Neural crest cell (in vitro differentiated cells): Measurements from ENCODE around the gene RASAL2. TPM values are rescaled to one million over a fixed set of nuclear protein-coding genes. Genes with fewer than 3 reads are reported as not detected.

Source experiments
- DNase-seq: peaks from one replicate; pipeline ENCODE4 v3.0.0; 2021; ENCODE audit warnings: low read depth, mixed read lengths, low spot score
- H3K27ac Mint-ChIP-seq: one replicate; pipeline ENCODE4 v1.8.0; 2021; ENCODE audit warnings: mild to moderate bottlenecking, mixed read lengths; ENCODE audit not compliant: unreplicated experiment
- H3K27me3 Mint-ChIP-seq: 2 replicates; pipeline ENCODE4 v1.8.0; 2021; ENCODE audit warnings: low read depth, mild to moderate bottlenecking, mixed read lengths
- H3K36me3 Mint-ChIP-seq: 2 replicates; pipeline ENCODE4 v1.8.0; 2021; ENCODE audit warnings: low read depth, mild to moderate bottlenecking, mixed read lengths
- H3K4me1 Mint-ChIP-seq: 2 replicates; pipeline ENCODE4 v1.8.0; 2021; ENCODE audit warnings: mixed read lengths
- H3K4me3 Mint-ChIP-seq: one replicate; pipeline ENCODE4 v1.8.0; 2021; ENCODE audit warnings: mild to moderate bottlenecking, mixed read lengths
- H3K9me3 Mint-ChIP-seq: 2 replicates; pipeline ENCODE4 v1.8.0; 2021; ENCODE audit warnings: mixed read lengths
- CTCF ChIP-seq: fragments of 200-600 bp; sonication (generic); conservative IDR thresholded peaks from 2 replicates; pipeline ENCODE4 v1.5.0; 2021; ENCODE audit warnings: antibody characterized with exemption, mild to moderate bottlenecking
- total RNA-seq: library from RNA; stranded (reverse); gene quantifications from 2 replicates; pipeline ENCODE4 v1.2.1, GENCODE V29; 2021

Gene RASAL2
- total RNA-seq, 1 donor from 2014 or later, result 20.9 TPM

GRCh38 chr1:178267646-178268094, 173.8 kb downstream of the RASAL2 start:
- H3K9me3 Mint-ChIP-seq, result peaks cover 3% of the 10 kb centered on the region
- no peak for TF ChIP-seq CTCF
- no peak overlapping the region for H3K27ac Mint-ChIP-seq
- peaks cover 54% of the 10 kb centered on the region for H3K4me1 Mint-ChIP-seq
- peak overlapping the region; percentile 49 for H3K4me3 Mint-ChIP-seq
- peaks cover 17% of the 10 kb centered on the region for H3K27me3 Mint-ChIP-seq
- H3K36me3 Mint-ChIP-seq, result no peaks in the 10 kb centered on the region
- DNase-seq, result no peak

GRCh38 chr1:178271471-178271870, 177.6 kb downstream of the RASAL2 start:
- DNase-seq, result no peak
- Mint-ChIP-seq H3K4me1 (peaks cover 35% of the 10 kb centered on the region), H3K27me3 (peaks cover 6% of the 10 kb centered on the region), H3K36me3 (no peaks in the 10 kb centered on the region), H3K4me3 (no peak overlapping the region), H3K27ac (no peak overlapping the region), H3K9me3 (peaks cover 3% of the 10 kb centered on the region)
- no peak for TF ChIP-seq CTCF

GRCh38 chr1:178273707-178274410, 180.0 kb downstream of the RASAL2 start:
- Mint-ChIP-seq H3K27me3 (peaks cover under 1% of the 10 kb centered on the region), H3K4me3 (no peak overlapping the region), H3K27ac (no peak overlapping the region), H3K4me1 (peaks cover 20% of the 10 kb centered on the region), H3K9me3 (peaks cover 4% of the 10 kb centered on the region), H3K36me3 (peaks cover 10% of the 10 kb centered on the region)
- no peak for TF ChIP-seq CTCF
- DNase-seq, result no peak

GRCh38 chr1:178275049-178275448, 181.1 kb downstream of the RASAL2 start:
- peaks cover 4% of the 10 kb centered on the region for H3K9me3 Mint-ChIP-seq
- peaks cover 20% of the 10 kb centered on the region for H3K4me1 Mint-ChIP-seq
- H3K27ac Mint-ChIP-seq, result no peak overlapping the region
- DNase-seq, result no peak
- no peak for TF ChIP-seq CTCF
- no peak overlapping the region for H3K4me3 Mint-ChIP-seq
- no peaks in the 10 kb centered on the region for H3K27me3 Mint-ChIP-seq
- peaks cover 10% of the 10 kb centered on the region for H3K36me3 Mint-ChIP-seq

GRCh38 chr1:178275553-178275952, 181.6 kb downstream of the RASAL2 start:
- TF ChIP-seq CTCF, result no peak
- Mint-ChIP-seq H3K4me1 (peaks cover 19% of the 10 kb centered on the region), H3K9me3 (peaks cover 4% of the 10 kb centered on the region), H3K4me3 (no peak overlapping the region), H3K36me3 (peaks cover 10% of the 10 kb centered on the region), H3K27ac (no peak overlapping the region), H3K27me3 (no peaks in the 10 kb centered on the region)
- no peak for DNase-seq
